ENCODE data around the gene PRR20E. TPM values are rescaled to one million over a fixed set of nuclear protein-coding genes. Genes with fewer than 3 reads are reported as not detected.
"Not testable (repeated sequence)": the region's sequence is repeated elsewhere in the genome, so short reads cannot be mapped to it uniquely, and the experiment has no call there.

The PRR20E gene
- not detected in 3 replicates for total RNA-seq (2021)
- not detected for Bru-seq, nascent RNA
- long read RNA-seq, experiment 1 = 0 reads
- long read RNA-seq, experiment 2 = 0 reads
- long read RNA-seq, experiment 3 = 0 reads

DNA sequence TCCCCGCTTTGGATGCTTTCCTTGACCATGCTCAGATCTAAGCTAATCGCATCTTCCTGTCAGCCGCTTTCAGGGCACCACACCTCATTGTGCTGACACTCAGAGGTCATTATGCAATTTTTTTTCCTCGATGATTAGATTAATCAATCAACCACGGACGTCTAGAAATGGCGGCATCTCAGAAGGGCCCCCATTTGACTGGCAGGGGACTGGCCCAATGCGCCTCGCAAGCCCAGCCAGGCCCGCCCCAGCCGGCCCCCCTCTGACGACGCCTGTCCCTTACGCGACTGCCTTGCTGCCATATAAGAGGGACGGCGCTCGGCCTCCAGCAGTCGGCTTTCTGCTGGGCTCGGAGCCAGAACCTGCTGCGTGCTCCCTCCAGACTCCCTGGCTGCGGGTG is at the start of gene PRR20E:
Gene PRR20E (plus strand): TSS at position 301 of the 400 bp plus-strand sequence. CDS start 387 bp downstream, outside the sequence.
- H3K36me3 Mint-ChIP-seq; H3K4me3 Mint-ChIP-seq; H3K9me3 Mint-ChIP-seq; ATAC-seq; DNase-seq (ENCODE audit: low spot score); H3K27ac Mint-ChIP-seq; POLR2A ChIA-PET; CTCF ChIA-PET; H3K4me1 Mint-ChIP-seq; H3K27me3 Mint-ChIP-seq (ENCODE audit: low read depth): not testable (repeated sequence)

DNA sequence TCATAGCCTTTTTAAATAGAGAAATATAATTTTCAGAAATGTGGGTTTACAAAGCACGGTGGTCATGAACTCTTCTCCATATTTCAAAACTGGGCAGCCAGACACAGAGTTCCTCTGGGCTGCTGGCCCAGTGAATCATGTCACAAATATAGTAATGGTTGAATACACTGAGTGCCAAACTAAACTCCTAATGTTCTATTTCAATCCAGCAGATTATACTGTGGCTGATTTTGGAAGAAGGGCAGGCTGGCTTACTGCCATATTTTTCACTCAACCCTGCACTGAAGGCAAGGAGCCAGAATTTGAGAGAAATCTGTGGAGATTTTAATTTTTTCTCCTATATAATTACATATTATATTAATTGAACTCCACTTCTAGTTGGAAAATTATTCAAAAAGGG is 43.3 kb upstream of the PRR20E start:
- POLR2A ChIA-PET = no interaction called here
- no peak for ATAC-seq

DNA sequence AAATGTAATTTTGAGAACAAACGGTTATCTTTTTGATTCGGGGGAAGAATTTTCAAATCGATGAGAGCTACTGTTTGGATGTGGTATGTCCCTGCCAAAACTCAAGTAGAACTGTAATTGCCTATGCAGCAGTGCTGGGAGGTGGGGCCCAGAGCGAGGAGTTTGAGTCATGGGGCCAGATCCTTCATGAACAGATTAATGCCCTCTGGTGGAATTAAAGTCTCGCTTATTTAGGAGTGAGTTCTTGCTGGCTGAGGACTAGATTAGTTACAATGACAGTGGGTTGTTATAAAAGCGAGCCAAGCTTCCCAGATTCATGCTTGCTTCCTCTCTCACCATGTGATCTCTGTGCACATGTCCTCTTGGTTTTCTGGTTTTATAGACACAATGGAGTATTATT is 38.1 kb upstream of the PRR20E start:
- TF ChIP-seq, protein P1, sequence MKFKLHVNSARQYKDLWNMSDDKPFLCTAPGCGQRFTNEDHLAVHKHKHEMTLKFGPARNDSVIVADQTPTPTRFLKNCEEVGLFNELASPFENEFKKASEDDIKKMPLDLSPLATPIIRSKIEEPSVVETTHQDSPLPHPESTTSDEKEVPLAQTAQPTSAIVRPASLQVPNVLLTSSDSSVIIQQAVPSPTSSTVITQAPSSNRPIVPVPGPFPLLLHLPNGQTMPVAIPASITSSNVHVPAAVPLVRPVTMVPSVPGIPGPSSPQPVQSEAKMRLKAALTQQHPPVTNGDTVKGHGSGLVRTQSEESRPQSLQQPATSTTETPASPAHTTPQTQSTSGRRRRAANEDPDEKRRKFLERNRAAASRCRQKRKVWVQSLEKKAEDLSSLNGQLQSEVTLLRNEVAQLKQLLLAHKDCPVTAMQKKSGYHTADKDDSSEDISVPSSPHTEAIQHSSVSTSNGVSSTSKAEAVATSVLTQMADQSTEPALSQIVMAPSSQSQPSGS (CRISPR knock-in tag; IDR thresholded peaks at IDR 0.05; ENCODE audit: borderline replicate concordance, low read depth) = no peak
- TF ChIP-seq, protein P2, sequence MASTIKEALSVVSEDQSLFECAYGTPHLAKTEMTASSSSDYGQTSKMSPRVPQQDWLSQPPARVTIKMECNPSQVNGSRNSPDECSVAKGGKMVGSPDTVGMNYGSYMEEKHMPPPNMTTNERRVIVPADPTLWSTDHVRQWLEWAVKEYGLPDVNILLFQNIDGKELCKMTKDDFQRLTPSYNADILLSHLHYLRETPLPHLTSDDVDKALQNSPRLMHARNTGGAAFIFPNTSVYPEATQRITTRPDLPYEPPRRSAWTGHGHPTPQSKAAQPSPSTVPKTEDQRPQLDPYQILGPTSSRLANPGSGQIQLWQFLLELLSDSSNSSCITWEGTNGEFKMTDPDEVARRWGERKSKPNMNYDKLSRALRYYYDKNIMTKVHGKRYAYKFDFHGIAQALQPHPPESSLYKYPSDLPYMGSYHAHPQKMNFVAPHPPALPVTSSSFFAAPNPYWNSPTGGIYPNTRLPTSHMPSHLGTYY (CRISPR knock-in tag; IDR thresholded peaks at IDR 0.05) = no peak
- TF ChIP-seq, protein P3, sequence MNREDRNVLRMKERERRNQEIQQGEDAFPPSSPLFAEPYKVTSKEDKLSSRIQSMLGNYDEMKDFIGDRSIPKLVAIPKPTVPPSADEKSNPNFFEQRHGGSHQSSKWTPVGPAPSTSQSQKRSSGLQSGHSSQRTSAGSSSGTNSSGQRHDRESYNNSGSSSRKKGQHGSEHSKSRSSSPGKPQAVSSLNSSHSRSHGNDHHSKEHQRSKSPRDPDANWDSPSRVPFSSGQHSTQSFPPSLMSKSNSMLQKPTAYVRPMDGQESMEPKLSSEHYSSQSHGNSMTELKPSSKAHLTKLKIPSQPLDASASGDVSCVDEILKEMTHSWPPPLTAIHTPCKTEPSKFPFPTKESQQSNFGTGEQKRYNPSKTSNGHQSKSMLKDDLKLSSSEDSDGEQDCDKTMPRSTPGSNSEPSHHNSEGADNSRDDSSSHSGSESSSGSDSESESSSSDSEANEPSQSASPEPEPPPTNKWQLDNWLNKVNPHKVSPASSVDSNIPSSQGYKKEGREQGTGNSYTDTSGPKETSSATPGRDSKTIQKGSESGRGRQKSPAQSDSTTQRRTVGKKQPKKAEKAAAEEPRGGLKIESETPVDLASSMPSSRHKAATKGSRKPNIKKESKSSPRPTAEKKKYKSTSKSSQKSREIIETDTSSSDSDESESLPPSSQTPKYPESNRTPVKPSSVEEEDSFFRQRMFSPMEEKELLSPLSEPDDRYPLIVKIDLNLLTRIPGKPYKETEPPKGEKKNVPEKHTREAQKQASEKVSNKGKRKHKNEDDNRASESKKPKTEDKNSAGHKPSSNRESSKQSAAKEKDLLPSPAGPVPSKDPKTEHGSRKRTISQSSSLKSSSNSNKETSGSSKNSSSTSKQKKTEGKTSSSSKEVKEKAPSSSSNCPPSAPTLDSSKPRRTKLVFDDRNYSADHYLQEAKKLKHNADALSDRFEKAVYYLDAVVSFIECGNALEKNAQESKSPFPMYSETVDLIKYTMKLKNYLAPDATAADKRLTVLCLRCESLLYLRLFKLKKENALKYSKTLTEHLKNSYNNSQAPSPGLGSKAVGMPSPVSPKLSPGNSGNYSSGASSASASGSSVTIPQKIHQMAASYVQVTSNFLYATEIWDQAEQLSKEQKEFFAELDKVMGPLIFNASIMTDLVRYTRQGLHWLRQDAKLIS (CRISPR knock-in tag; IDR thresholded peaks at IDR 0.05; ENCODE audit: borderline replicate concordance) = no peak
- H3K27ac Mint-ChIP-seq = no peak overlapping the region
- POLR2A ChIA-PET = no interaction called here
- no peaks in the 10 kb centered on the region for H3K36me3 Mint-ChIP-seq
- CTCF ChIA-PET = no interaction called here
- no peaks in the 10 kb centered on the region for H3K9me3 Mint-ChIP-seq
- no peaks in the 10 kb centered on the region for H3K27me3 Mint-ChIP-seq (ENCODE audit: low read depth)
- no peaks in the 10 kb centered on the region for H3K4me1 Mint-ChIP-seq
- no peak overlapping the region for H3K4me3 Mint-ChIP-seq
- DNase-seq (ENCODE audit: low spot score) (peak; percentile 28), ATAC-seq (peak; percentile 77)

More for the DNA sequence above, 43.3 kb upstream of the PRR20E start:
- CTCF ChIA-PET = no interaction called here
- no peak for DNase-seq (ENCODE audit: low spot score)
- Mint-ChIP-seq H3K36me3 (no peaks in the 10 kb centered on the region), H3K27ac (no peak overlapping the region), H3K4me3 (no peak overlapping the region), H3K4me1 (no peaks in the 10 kb centered on the region), H3K27me3 (ENCODE audit: low read depth) (no peaks in the 10 kb centered on the region), H3K9me3 (no peaks in the 10 kb centered on the region)
- TF ChIP-seq NFATC4 (CRISPR knock-in tag; IDR thresholded peaks at IDR 0.05) (no peak), ELF4 (CRISPR knock-in tag; IDR thresholded peaks at IDR 0.05; ENCODE audit: low read depth) (no peak), TP53 (CRISPR knock-in tag; IDR thresholded peaks at IDR 0.05) (no peak), NFE2L1 (CRISPR knock-in tag; IDR thresholded peaks at IDR 0.05) (no peak), IRF2 (CRISPR knock-in tag; IDR thresholded peaks at IDR 0.05; ENCODE audit: borderline replicate concordance, low read depth) (no peak), NR3C1 (CRISPR knock-in tag; conservative IDR thresholded peaks at IDR 0.05; ENCODE audit: low read depth) (no peak), OVOL2 (CRISPR knock-in tag; IDR thresholded peaks at IDR 0.05; ENCODE audit: borderline replicate concordance) (no peak), ZBTB21 (CRISPR knock-in tag; IDR thresholded peaks at IDR 0.05; ENCODE audit: borderline replicate concordance) (no peak), SMAD4 (CRISPR knock-in tag; IDR thresholded peaks at IDR 0.05) (no peak), TEAD4 (CRISPR knock-in tag; IDR thresholded peaks at IDR 0.05) (no peak), JAZF1 (CRISPR knock-in tag; IDR thresholded peaks at IDR 0.05) (no peak), FOXJ3 (CRISPR knock-in tag; IDR thresholded peaks at IDR 0.05; ENCODE audit: borderline replicate concordance) (no peak), ZNF416 (CRISPR knock-in tag; IDR thresholded peaks at IDR 0.05) (no peak), EMX1 (CRISPR knock-in tag; IDR thresholded peaks at IDR 0.05) (no peak), NFYB (CRISPR knock-in tag; conservative IDR thresholded peaks at IDR 0.05; ENCODE audit: low read depth) (no peak), FOXK1 (CRISPR knock-in tag; IDR thresholded peaks at IDR 0.05) (no peak)
- TF ChIP-seq, protein P4, sequence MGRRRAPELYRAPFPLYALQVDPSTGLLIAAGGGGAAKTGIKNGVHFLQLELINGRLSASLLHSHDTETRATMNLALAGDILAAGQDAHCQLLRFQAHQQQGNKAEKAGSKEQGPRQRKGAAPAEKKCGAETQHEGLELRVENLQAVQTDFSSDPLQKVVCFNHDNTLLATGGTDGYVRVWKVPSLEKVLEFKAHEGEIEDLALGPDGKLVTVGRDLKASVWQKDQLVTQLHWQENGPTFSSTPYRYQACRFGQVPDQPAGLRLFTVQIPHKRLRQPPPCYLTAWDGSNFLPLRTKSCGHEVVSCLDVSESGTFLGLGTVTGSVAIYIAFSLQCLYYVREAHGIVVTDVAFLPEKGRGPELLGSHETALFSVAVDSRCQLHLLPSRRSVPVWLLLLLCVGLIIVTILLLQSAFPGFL (CRISPR knock-in tag; IDR thresholded peaks at IDR 0.05; ENCODE audit: borderline replicate concordance) = no peak
- TF ChIP-seq, protein P5, sequence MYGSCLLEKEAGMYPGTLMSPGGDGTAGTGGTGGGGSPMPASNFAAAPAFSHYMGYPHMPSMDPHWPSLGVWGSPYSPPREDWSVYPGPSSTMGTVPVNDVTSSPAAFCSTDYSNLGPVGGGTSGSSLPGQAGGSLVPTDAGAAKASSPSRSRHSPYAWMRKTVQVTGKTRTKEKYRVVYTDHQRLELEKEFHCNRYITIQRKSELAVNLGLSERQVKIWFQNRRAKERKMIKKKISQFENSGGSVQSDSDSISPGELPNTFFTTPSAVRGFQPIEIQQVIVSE (CRISPR knock-in tag; IDR thresholded peaks at IDR 0.05; ENCODE audit: borderline replicate concordance) = no peak
- TF ChIP-seq, protein P6, sequence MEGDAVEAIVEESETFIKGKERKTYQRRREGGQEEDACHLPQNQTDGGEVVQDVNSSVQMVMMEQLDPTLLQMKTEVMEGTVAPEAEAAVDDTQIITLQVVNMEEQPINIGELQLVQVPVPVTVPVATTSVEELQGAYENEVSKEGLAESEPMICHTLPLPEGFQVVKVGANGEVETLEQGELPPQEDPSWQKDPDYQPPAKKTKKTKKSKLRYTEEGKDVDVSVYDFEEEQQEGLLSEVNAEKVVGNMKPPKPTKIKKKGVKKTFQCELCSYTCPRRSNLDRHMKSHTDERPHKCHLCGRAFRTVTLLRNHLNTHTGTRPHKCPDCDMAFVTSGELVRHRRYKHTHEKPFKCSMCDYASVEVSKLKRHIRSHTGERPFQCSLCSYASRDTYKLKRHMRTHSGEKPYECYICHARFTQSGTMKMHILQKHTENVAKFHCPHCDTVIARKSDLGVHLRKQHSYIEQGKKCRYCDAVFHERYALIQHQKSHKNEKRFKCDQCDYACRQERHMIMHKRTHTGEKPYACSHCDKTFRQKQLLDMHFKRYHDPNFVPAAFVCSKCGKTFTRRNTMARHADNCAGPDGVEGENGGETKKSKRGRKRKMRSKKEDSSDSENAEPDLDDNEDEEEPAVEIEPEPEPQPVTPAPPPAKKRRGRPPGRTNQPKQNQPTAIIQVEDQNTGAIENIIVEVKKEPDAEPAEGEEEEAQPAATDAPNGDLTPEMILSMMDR (IDR thresholded peaks at IDR 0.05) = no peak
- TF ChIP-seq, protein P7, sequence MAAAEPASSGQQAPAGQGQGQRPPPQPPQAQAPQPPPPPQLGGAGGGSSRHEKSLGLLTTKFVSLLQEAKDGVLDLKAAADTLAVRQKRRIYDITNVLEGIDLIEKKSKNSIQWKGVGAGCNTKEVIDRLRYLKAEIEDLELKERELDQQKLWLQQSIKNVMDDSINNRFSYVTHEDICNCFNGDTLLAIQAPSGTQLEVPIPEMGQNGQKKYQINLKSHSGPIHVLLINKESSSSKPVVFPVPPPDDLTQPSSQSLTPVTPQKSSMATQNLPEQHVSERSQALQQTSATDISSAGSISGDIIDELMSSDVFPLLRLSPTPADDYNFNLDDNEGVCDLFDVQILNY (CRISPR knock-in tag; IDR thresholded peaks at IDR 0.05) = no peak
